Osteoblast (primary cell): ENCODE results near the gene TMEM255A. TPM values are rescaled to one million over a fixed set of nuclear protein-coding genes. Genes with fewer than 3 reads are reported as not detected.

Experiments
- DNase-seq: peaks from one replicate; pipeline ENCODE4 v3.0.0; 2011; ENCODE audit warnings: low spot score, mixed read lengths; ENCODE audit not compliant: insufficient read length; ENCODE audit errors: missing footprints
- H2AFZ ChIP-seq: 2 replicates; pipeline ENCODE4 v1.6.0; 2011; ENCODE audit warnings: mild to moderate bottlenecking, low read length
- H3K27ac ChIP-seq: 2 replicates; pipeline ENCODE4 v1.5.1; 2011; ENCODE audit warnings: mild to moderate bottlenecking, low read depth, low read length, moderate library complexity
- H3K27me3 ChIP-seq: 2 replicates; pipeline ENCODE4 v1.6.0; 2012; ENCODE audit warnings: mild to moderate bottlenecking, control low read depth, inconsistent platforms, low read length, moderate library complexity; ENCODE audit not compliant: insufficient read depth
- H3K36me3 ChIP-seq: 2 replicates; pipeline ENCODE4 v1.5.1; 2011; ENCODE audit warnings: mild to moderate bottlenecking, low read length, control low read depth, moderate library complexity; ENCODE audit not compliant: insufficient read depth
- H3K4me1 ChIP-seq: 2 replicates; pipeline ENCODE4 v1.5.1; 2011; ENCODE audit warnings: mild to moderate bottlenecking, low read length, control low read depth, moderate library complexity; ENCODE audit not compliant: insufficient read depth
- H3K4me2 ChIP-seq: 2 replicates; pipeline ENCODE4 v1.6.0; 2011; ENCODE audit warnings: mild to moderate bottlenecking, low read length; ENCODE audit not compliant: insufficient read depth
- H3K4me3 ChIP-seq: fragments of 200-600 bp; sonication (generic); 3 replicates; pipeline ENCODE4 v1.5.1; 2012; ENCODE audit warnings: mild to moderate bottlenecking, low read length, inconsistent platforms; ENCODE audit not compliant: insufficient read depth
- H3K79me2 ChIP-seq: 2 replicates; pipeline ENCODE4 v1.6.0; 2012; ENCODE audit warnings: mild to moderate bottlenecking, low read length, control low read depth, inconsistent platforms; ENCODE audit not compliant: insufficient read depth
- H3K9me3 ChIP-seq: 2 replicates; pipeline ENCODE4 v1.5.1; 2011; ENCODE audit warnings: low read depth, low read length, control low read depth
- H4K20me1 ChIP-seq: 2 replicates; pipeline ENCODE4 v1.6.0; 2012; ENCODE audit warnings: mild to moderate bottlenecking, low read length, control low read depth; ENCODE audit not compliant: insufficient read depth
- total RNA-seq: library from RNA; depleted of rRNA; stranded (reverse); fragments of >200 nt; gene quantifications from 2 replicates; pipeline ENCODE4 v1.2.3, GENCODE V29; 2012
- TF ChIP-seq, protein P1 (sequence below): IDR thresholded peaks from 2 replicates; pipeline ENCODE4 v1.5.1; 2011; ENCODE audit warnings: mild to moderate bottlenecking, low read depth, low read length, moderate library complexity; ENCODE audit errors: extremely low read depth

Gene TMEM255A
- total RNA-seq, 1 donor: under 0.01 TPM

DNA sequence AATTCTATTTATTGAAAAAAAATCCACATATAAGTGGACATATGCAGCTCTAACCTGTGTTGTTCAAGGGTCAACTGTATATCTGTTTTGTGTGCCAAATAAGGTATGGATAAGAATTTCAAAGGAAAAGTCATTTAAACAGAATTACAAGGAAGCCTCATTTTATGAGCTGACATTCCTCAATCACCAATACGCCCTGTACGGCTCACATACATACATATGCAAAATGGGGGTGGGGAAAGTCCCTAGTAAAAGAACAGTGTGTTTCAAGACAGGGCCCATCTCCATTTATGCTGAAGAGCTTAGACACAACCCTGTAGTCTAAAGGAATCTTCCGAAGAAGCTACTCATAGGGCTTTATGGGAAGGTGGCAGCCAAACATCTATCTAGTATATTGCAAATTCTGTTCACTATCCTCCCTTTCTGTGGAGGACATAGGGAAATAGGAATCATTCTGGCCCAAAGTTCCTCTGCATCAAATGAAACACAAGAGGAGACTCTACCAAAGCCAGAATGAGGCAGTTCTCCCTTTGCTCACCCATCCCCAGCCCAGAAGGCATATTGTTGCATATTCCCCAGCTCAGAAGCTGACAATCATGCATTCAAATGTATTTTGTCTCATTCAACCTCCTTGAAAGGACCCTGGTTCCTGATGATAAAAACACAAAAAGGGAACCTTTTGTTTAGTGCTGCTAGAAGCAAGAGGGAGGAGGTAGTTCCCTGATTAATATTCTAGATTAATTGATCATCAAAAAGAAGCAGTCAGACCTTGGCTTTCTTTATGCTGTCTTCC, 74.4 kb downstream of the TMEM255A start:
- Histone ChIP-seq H4K20me1 (no peaks in the 10 kb centered on the region), H3K36me3 (no peaks in the 10 kb centered on the region), H3K27me3 (no peaks in the 10 kb centered on the region), H3K4me1 (no peaks in the 10 kb centered on the region), H3K4me2 (no peak overlapping the region), H3K4me3 (no peak overlapping the region), H3K79me2 (no peaks in the 10 kb centered on the region), H3K9me3 (no peaks in the 10 kb centered on the region), H3K27ac (no peak overlapping the region), H2AFZ (no peak overlapping the region)
- no peak for DNase-seq
- TF ChIP-seq, protein P1, sequence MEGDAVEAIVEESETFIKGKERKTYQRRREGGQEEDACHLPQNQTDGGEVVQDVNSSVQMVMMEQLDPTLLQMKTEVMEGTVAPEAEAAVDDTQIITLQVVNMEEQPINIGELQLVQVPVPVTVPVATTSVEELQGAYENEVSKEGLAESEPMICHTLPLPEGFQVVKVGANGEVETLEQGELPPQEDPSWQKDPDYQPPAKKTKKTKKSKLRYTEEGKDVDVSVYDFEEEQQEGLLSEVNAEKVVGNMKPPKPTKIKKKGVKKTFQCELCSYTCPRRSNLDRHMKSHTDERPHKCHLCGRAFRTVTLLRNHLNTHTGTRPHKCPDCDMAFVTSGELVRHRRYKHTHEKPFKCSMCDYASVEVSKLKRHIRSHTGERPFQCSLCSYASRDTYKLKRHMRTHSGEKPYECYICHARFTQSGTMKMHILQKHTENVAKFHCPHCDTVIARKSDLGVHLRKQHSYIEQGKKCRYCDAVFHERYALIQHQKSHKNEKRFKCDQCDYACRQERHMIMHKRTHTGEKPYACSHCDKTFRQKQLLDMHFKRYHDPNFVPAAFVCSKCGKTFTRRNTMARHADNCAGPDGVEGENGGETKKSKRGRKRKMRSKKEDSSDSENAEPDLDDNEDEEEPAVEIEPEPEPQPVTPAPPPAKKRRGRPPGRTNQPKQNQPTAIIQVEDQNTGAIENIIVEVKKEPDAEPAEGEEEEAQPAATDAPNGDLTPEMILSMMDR: no peak

DNA sequence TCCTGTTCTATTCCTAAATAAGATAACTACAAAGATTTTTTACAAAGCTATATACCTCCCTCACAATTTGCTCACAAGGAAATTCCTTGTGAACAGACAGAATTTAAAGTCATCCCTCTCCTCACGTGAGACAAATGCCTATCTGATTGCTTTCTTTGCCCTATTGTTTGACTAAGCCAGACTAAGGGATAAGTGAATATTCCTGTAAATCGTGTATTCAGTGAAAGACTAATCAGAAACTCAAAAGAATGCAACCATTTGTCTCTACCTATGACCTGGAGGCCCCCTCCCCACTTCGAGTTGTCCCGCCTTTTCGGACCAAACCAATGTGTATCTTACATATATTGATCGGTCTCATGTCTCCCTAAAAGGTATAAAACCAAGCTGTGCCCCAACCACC, 76.0 kb downstream of the TMEM255A start:
- Histone ChIP-seq H3K4me2 (no peak overlapping the region), H3K79me2 (no peaks in the 10 kb centered on the region), H3K4me1 (no peaks in the 10 kb centered on the region), H3K36me3 (no peaks in the 10 kb centered on the region), H4K20me1 (no peaks in the 10 kb centered on the region), H3K9me3 (no peaks in the 10 kb centered on the region), H3K27me3 (no peaks in the 10 kb centered on the region), H3K4me3 (no peak overlapping the region), H2AFZ (no peak overlapping the region), H3K27ac (no peak overlapping the region)
- DNase-seq: no peak
- TF ChIP-seq, protein P1: no peak

DNA sequence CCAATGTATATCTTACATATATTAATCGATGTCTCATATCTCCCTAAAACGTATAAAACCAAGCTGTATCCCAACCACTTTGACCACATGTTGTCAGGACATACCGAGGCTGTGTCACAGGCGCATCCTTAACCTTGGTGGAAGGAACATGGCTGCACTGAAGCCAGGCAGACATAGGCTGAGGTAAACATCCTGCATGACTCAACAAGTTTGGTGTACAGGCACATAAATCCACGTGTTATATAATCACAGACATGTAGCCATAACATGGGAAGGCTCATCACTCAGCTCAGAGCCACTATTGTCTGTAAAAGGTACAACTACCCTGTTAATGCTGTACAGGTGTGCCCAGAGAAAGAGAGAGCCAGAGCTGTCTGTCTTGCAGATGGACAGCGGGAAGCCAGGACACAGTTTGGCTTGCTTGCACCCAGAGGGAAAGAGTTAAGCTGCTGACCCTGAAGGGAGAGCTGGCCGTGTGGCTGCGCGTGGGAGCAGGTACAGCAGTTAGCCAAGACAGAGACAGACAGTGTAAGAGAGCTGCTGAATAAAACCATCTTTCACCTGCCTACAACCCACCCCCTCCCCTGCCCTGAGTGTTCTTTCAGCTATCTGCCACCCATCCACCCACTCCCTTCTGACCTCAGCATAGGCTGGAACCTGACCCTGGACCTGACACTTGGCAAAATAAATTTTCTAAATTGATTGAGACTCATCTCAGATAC, 82.9 kb downstream of the TMEM255A start:
- Histone ChIP-seq H3K4me3 (no peak overlapping the region), H3K9me3 (no peaks in the 10 kb centered on the region), H3K4me1 (no peaks in the 10 kb centered on the region), H3K27ac (no peak overlapping the region), H3K27me3 (no peaks in the 10 kb centered on the region), H2AFZ (no peak overlapping the region), H3K36me3 (no peaks in the 10 kb centered on the region), H4K20me1 (no peaks in the 10 kb centered on the region), H3K79me2 (no peaks in the 10 kb centered on the region), H3K4me2 (no peak overlapping the region)
- no peak for DNase-seq
- TF ChIP-seq, protein P1: no peak

DNA sequence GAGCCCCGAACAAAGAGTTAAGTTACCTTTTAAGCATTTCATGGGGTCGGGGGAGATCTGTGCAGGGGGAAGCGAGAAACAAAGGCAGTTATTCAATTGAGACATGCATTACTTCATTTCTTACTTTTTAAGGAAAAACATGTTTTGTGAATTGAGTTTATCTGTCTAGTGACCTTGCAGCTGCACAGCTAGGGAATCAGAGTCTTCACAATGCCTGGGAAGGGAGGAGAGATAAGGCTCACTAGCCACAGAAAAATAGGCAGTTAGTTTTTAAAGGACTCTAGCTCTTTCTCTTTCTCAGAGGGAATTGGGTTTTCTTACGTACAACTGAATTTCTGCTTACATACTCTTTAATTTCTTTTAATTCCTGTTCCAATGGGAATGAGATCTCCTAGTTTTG, 86.9 kb downstream of the TMEM255A start:
- H3K4me2 ChIP-seq: no peak overlapping the region
- TF ChIP-seq, protein P1: no peak
- no peak for DNase-seq
- H3K79me2 ChIP-seq: no peaks in the 10 kb centered on the region
- H3K4me1 ChIP-seq: no peaks in the 10 kb centered on the region
- H3K36me3 ChIP-seq: no peaks in the 10 kb centered on the region
- H3K27me3 ChIP-seq: no peaks in the 10 kb centered on the region
- H3K4me3 ChIP-seq: no peak overlapping the region
- H2AFZ ChIP-seq: no peak overlapping the region
- H3K27ac ChIP-seq: no peak overlapping the region
- no peaks in the 10 kb centered on the region for H4K20me1 ChIP-seq
- no peaks in the 10 kb centered on the region for H3K9me3 ChIP-seq
